RPMI8226 (cell line): Measurements from ENCODE around the gene CYP4A22.
"Not testable (repeated sequence)": the region's sequence is repeated elsewhere in the genome, so short reads cannot be mapped to it uniquely, and the experiment has no call there.

Source experiments
- DNase-seq: peaks from one replicate; pipeline ENCODE4 v3.0.0-alpha.2; 2015

Gene CYP4A22

DNA sequence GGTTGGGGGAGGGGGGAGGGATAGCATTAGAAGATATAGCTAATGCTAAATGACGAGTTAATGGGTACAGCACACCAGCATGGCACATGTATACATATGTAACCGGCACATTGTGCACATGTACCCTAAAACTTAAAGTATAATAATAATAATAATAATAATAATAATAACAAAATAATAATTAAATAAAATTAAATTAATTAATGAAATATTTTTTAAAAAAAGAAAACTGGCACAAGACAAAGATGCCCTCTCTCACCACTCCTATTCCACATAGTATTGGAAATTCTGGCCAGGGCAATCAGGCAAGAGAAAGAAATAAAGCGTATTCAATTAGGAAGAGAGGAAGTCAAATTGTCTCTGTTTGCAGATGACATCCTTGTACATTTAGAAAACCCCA, 20.7 kb downstream of the CYP4A22 start:
- not testable (repeated sequence) for DNase-seq

- no peak for DNase-seq
Measured at GRCh38 chr1:47160716-47161115, 23.5 kb downstream of the CYP4A22 start.

DNA sequence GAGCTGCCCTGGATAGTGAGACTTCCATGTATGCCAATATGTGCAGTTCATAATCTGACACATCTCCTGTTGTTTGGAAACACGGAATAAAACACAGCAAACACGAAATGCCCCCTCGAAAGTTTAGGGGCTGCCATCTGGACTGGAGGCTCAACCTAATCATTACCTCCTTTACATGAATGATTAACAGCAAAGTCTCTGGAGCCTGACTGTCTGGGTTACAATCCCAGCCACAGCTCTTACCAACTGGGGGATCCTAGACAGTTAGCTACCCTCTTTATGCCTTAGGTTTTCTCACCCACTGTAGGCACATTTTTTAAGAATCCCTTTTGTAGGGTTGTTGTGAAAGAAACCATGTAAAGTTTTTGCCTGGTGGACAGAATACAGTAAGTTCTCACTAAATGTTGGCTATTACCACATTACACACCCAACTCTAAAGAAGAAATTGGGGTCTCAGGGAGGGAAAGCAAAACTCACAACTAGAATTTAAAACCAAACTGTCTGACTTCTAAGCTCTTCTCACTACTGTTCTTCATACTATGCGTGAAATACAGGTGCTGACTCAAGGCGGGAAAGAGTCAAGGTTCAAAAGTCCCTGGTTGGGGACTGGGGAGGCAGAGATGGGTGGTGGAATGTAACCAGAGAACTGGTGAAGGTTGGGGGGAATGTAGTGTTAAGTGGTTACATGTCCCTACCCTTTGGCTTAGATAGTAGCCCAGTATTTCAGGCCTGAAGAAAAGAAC, 24.2 kb downstream of the CYP4A22 start:
- no peak for DNase-seq

DNA sequence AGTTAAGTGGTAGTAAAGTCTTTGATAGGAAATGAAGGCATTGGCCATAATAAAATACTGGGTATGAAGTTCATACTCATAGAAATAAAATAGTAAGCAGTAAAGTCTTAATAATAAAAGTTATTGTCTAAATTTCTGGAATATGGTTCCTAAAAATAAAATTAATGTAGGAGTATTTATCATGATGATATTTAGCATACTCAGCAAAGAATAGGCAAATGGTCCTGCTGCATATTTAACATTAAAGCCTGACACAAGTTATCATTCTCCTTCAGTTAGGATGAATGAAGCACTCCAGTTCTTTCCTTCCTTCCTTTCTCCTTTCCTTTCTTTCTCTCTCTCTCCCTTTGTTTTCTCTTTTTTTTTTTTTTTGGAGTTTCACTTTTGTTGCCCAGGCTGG, 27.3 kb downstream of the CYP4A22 start:
- DNase-seq: no peak

DNA sequence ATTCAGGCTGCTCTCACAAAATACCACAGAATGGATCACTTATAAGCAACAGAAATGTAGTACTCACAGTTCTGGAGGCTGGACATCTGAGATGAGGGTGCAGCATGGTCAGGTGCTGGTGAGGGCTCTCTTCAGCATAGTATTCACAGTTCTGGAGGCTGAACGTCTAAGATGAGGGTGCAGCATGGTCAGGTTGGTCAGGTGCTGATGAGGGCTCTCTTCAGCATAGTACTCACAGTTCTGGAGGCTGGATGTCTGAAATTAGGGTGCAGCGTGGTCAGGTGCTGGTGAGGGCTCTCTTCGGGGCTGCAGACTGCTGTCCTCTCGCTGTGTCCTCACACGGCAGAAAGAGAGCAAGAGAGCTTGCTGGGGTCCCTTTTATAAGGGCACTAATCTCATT, 35.5 kb downstream of the CYP4A22 start:
- DNase-seq: no peak

- DNase-seq: no peak
Measured at GRCh38 chr1:47174656-47175020, 37.4 kb downstream of the CYP4A22 start.

DNA sequence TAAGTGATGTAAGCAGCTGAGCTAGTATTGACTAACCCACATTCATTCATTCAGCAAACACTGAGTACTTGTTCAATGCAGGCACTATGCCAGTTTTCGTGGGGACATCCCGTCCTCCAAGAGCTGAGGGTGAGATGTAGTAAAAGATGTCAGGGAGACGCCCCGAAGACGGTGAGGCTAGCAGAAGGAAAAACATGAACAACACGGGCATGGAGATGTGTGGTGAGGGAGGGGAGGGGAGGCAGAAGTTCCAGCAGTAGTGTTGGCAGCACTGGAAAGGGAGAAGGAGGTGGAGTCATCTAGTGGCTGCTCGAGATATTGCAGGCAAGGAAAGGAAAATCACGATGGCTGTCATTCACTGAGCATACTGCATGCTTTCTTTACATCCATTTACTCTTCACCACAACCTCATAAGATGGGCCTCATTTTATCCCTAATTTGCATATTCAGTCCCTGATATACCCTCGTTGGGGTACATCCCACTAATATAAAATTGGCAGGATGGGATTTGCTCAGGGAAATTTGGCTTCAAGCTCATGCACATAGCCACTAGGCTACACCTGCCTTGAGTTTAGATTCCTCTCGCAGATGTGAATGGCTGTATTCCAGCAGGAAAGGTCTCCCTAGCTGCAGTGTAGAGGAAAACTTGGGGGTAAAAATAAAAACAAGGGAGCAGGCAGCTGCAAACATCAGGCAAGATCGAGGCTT, 38.1 kb downstream of the CYP4A22 start:
- peak; percentile 74 for DNase-seq

DNA sequence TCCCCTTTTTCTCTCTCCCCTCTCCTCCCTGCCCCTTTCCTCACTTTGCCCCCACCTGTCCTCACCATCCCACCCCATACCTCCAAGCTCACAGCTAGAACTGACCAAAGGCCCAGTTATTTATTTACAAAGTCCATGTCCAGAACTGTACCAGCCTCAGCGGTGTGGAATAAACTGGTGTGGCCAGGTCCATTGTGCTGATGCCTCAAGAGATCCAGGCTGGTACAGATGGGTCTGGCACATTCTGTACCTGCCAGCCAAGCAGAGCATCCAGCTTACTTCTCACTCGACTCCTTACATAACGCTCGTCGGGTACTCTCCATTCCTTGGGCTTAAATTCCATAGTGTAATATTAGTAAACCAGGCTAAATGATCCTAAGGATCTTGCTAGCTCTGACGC, 40.8 kb downstream of the CYP4A22 start:
- DNase-seq: no peak

DNA sequence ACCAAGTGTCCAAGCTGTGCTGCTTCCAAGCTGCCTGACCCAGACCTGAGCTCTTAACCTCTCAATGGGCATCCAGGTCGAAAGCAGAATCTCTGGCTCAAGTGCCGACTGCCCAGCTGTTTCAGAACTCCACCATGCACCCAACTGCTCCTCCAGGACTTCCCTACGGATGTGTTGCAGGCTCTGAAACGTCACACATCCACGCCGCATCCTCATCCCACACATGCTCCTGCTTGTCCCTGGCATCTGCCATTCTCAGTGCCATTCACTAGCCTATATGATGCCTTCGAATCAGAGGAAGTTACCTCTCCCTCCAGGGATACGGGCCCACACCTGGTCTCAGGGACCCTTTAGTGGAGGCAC, 41.4 kb downstream of the CYP4A22 start:
- no peak for DNase-seq

DNA sequence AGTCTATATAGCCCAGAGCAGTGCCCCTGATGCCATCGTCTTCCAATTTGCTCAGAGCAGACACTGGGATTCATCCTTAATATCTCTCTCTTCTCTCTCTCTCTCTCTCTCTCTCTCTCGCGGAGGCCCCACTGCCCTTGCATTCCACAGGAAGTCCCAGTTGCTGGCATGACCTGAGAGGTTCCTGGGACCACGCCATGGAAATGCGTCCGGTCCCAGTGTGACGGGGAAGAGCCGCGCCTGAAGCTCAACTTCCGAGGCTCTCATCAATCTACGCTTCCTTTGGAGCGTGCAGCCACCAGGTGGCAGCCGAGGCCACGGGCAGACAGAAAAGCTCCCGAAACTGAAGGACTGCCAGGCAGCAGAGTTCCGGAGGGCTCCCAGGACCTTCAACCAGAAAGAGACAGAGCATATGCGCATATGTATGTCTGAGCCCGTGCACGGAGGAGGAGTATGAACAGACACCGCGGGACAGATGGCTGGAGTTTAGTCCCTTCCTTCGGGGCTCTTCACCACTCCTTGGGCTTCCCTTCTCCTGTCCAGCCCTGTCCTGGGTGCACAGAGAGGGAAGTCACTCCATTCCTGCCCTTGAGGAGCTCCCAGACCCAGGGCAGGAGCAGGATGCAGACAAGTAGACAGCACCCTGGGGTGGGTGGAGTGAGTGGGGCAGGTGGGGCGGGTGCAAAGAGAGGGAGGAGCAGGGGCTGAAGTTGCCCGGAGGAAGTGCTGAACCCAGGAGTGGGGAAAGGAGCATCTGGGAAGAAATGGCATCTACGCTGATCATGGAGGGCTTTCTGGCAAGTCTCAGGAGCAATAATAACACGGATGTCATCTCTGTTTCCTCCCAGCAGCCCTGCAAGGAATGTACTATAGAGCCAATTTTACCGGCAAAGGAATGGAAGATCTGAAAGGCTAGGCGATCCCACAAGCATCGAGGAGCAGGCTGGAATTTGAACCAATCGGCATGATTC, 42.1 kb downstream of the CYP4A22 start:
- DNase-seq: peak; percentile 92

- no peak for DNase-seq
Measured at GRCh38 chr1:47179988-47180563, 42.8 kb downstream of the CYP4A22 start.

DNA sequence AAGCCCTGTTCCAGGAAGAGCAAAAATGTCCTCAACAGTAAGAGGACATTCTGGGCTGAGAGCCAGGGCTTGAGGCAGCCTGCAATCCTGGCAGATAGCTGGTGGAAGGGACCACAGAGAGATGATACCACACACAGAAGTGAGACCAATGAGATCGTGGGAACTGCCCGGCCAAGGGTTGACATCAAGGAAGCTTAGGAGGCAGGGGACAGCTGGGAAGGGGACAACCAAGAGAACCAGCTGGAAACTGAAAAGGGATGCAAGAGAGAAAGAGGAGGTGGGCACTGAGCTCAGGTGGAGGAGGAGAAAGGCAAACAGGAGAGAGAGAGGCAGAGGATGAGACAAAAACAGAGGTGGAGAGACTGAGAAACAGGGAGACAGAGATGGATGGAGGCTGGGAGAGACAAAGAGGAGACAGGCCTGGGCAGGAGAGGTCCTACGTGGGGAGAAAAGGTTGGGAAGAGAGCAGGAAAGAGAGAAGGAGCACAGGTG, 43.4 kb downstream of the CYP4A22 start:
- DNase-seq: peak; percentile 37

GRCh38 chr1:47181095-47181954, 44.1 kb downstream of the CYP4A22 start:
- no peak for DNase-seq

DNA sequence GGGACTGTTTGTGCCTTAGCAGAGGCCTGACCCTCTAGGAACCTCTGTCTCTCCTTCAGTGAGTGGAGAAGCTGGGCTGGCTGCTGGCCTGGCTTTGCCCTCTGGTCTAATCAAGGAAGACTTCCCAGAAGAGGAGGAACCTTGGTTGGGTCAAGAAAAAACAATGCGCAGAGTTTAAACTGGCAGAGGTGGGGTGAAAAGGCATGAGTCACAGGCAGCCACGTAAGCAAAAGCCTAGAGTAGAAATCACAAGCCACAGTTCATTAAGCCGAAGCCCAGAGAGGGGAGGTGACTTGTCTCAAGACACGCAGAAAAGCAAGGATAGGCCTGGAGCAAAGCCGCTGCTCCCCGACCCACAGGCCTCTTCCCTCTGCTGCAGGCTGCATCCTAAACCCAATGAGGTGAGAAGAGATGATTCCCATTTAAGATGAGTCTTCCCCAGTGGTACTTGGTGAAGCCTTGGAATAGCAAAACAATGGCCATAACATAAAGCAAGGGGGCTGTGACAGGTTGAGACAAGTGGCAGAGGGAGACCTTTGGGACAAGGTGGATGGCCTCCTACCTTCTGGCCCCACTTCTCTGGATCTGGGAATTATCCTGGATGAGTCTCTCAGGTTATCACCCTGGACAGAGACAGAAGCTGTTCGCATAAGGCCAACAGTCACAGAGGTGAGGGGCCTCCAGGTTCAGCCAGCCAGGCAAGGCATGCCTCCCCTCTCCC, 44.9 kb downstream of the CYP4A22 start:
- DNase-seq: no peak

- DNase-seq: no peak
Measured at GRCh38 chr1:47182676-47183235, 45.5 kb downstream of the CYP4A22 start.

DNA sequence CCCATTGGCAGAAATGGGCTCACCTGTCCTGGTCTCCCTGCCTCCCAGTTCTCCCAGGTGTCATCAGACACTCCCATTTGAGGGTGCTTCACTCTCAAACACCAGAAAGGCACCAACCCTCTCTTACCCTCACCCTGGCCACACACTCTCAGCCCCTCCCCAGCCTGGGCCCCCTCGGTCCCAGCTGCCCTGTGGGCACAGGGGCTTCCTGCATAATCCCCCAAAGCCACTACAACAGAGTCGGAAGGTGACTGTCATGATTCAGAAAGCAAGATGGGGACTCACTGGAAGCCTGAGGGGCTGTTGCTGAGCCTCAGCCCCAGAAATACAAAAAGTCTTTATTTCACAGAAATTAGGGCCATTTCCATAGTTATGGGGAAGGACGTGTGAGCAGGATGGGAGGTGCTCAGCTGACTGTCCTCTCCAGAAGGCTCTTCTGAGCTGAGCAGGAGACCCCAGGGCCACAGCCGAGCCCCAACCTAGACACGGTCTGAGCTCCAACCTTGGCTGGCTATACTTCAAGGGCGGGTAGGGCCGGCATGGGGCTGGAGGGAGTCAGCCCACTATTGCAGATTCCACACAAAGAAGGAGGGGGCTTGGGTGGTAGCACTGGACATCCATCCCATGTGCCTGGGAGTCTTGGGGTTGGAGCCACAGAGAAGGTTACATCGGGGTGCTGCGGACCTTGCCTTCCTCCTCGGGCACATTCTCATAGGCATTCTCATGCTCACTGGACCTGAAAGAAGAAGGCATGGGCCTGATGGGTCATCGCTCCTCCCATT, 46.3 kb downstream of the CYP4A22 start:
- DNase-seq: no peak

- DNase-seq: no peak
Measured at GRCh38 chr1:47184090-47184821, 47.0 kb downstream of the CYP4A22 start.

DNA sequence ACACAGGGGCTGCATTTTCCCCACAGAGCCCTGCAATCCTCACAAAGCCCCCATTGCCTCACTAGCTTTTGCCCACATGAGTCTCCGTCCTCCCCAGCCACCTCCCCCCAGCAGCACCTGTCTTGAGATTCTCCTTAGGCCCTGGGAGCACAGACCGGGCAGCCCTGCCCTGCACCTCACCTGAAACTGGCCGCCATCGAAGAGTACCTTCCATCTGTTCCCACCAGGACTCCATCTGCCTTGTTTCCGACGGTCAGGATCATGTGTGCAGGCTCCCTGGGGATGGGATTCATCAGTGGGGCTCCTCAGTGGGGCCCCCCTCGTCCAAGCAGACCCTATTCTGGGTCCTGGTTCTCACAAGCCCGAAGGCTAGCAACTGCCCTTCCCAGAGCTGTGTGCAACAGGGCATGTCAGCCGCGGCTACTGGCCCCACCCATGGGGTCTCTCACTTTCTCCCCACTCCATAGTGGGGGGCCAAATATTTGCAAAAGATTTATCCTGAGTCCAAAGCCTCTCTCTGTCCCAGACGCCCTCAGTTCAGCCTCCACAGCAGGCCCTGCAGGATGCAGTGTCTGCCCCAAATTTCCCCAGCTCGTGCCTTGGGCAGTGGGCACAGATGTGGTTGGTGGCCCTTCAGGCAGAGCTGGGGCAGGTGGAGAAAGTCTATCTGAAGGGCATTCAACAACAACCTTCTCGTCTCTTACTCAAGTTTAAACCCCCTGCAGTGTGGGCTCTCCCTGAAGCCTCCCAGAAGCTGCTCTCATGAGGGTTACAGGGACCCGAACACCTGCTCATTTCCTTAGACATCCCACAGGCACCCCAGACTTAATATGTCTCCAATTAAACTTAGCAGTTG, 47.8 kb downstream of the CYP4A22 start:
- no peak for DNase-seq
